Measurements from ENCODE around the gene DMP1.

GRCh38 chr4:87697272-87697671 is 47.2 kb downstream of the DMP1 start:
- TF ChIP-seq CTCF (IDR thresholded peaks at IDR 0.05) (no peak), POLR2A (IDR thresholded peaks at IDR 0.05) (no peak), POLR2AphosphoS5 (IDR thresholded peaks at IDR 0.05; ENCODE audit: insufficient read depth in 1 of 2, low read depth in 1 of 2) (no peak)

Data from vagina (tissue), 2 donors.